HEK293 (cell line): ENCODE results near the gene SMARCD2.

Experiments used
- CTCF ChIA-PET: fragments of 350-600 bp; formaldehyde crosslinking; extraction: SDS; loops from one replicate; lab custom pipeline; 2021; ENCODE audit warnings: antibody characterized with exemption; lab: Yijun Ruan, JAX
- POLR2A ChIA-PET: fragments of 300-600 bp; formaldehyde crosslinking; extraction: SDS; loops from one replicate; lab custom pipeline; 2020; ENCODE audit warnings: antibody characterized with exemption, inconsistent platforms; lab: Yijun Ruan, JAX
- H3K27ac ChIP-seq: fragments of 200-500 bp; sonication (Bioruptor generic); 2 replicates; pipeline ENCODE4 v1.5.1; 2014; ENCODE audit warnings: low read depth, low read length, control low read depth, inconsistent platforms; ENCODE audit errors: extremely low read depth
- H3K36me3 ChIP-seq, 2 experiments: fragments of 200-500 bp in 1 of 2; sonication (Bioruptor generic) in 1 of 2; 1 replicate in 1 of 2; 2 replicates in 1 of 2; pipeline ENCODE4 v1.5.1; 2014 to 2017; ENCODE audit warnings: inconsistent platforms in 2 of 2, low read length in 2 of 2; ENCODE audit not compliant: control insufficient read depth in 2 of 2, insufficient read depth in 1 of 2
- H3K4me1 ChIP-seq: fragments of 200-500 bp; sonication (Bioruptor generic); 2 replicates; pipeline ENCODE4 v1.5.1; 2014; ENCODE audit warnings: mild to moderate bottlenecking, low read length, inconsistent platforms; ENCODE audit not compliant: control insufficient read depth, insufficient read depth
- H3K4me3 ChIP-seq: 2 replicates; pipeline ENCODE4 v1.5.1; 2011; ENCODE audit warnings: low read depth, mild to moderate bottlenecking, control low read depth, low read length, moderate library complexity
- H3K9me3 ChIP-seq: fragments of 200-500 bp; sonication (Bioruptor generic); 2 replicates; pipeline ENCODE4 v1.5.1; 2014; ENCODE audit warnings: low read depth, low read length, inconsistent platforms; ENCODE audit not compliant: control insufficient read depth, insufficient read depth
- GLIS2 ChIP-seq: fragments of 450-650 bp; formaldehyde crosslinking; IDR thresholded peaks from 2 replicates; pipeline ENCODE4 v1.5.1; 2016; ENCODE audit warnings: missing biosample characterization, missing genetic modification characterization
- KLF8 ChIP-seq: fragments of 450-650 bp; formaldehyde crosslinking; IDR thresholded peaks from 2 replicates; pipeline ENCODE4 v1.5.1; 2016; ENCODE audit warnings: missing biosample characterization, missing genetic modification characterization
- KLF9 ChIP-seq: fragments of 450-650 bp; formaldehyde crosslinking; IDR thresholded peaks from 2 replicates; pipeline ENCODE4 v1.5.1; 2016; ENCODE audit warnings: missing biosample characterization, missing genetic modification characterization, low read depth
- TSHZ1 ChIP-seq: fragments of 450-650 bp; formaldehyde crosslinking; IDR thresholded peaks from 2 replicates; pipeline ENCODE4 v1.5.1; 2016; ENCODE audit warnings: missing biosample characterization, missing genetic modification characterization, borderline replicate concordance
- ZBTB6 ChIP-seq: fragments of 450-650 bp; formaldehyde crosslinking; IDR thresholded peaks from 2 replicates; pipeline ENCODE4 v1.5.1; 2017; ENCODE audit warnings: missing biosample characterization, missing genetic modification characterization
- ZNF239 ChIP-seq: fragments of 450-650 bp; formaldehyde crosslinking; IDR thresholded peaks from 2 replicates; pipeline ENCODE4 v1.5.1; 2016; ENCODE audit warnings: missing biosample characterization, missing genetic modification characterization
- ZNF24 ChIP-seq: fragments of 450-650 bp; formaldehyde crosslinking; IDR thresholded peaks from 2 replicates; pipeline ENCODE4 v1.5.1; 2016; ENCODE audit warnings: missing biosample characterization, missing genetic modification characterization
- ZNF266 ChIP-seq: fragments of 450-650 bp; formaldehyde crosslinking; IDR thresholded peaks from 2 replicates; pipeline ENCODE4 v1.5.1; 2016; ENCODE audit warnings: missing biosample characterization, missing genetic modification characterization, low read depth
- ZNF341 ChIP-seq: fragments of 450-650 bp; formaldehyde crosslinking; IDR thresholded peaks from 2 replicates; pipeline ENCODE4; 2016; ENCODE audit warnings: low read depth, missing biosample characterization, missing genetic modification characterization
- ZNF398 ChIP-seq: fragments of 450-650 bp; formaldehyde crosslinking; IDR thresholded peaks from 2 replicates; pipeline ENCODE4 v1.5.1; 2017; ENCODE audit warnings: missing biosample characterization, missing genetic modification characterization
- ZNF423 ChIP-seq: fragments of 450-650 bp; formaldehyde crosslinking; IDR thresholded peaks from 2 replicates; pipeline ENCODE4 v1.5.1; 2016; ENCODE audit warnings: missing biosample characterization, missing genetic modification characterization
- ZNF449 ChIP-seq: fragments of 450-650 bp; formaldehyde crosslinking; IDR thresholded peaks from 2 replicates; pipeline ENCODE4 v1.5.1; 2017; ENCODE audit warnings: missing biosample characterization, mild to moderate bottlenecking, missing genetic modification characterization, moderate library complexity
- ZNF473 ChIP-seq: fragments of 450-650 bp; formaldehyde crosslinking; IDR thresholded peaks from 2 replicates; pipeline ENCODE4 v1.5.1; 2017; ENCODE audit warnings: missing biosample characterization, missing genetic modification characterization
- ZNF561 ChIP-seq: fragments of 450-650 bp; IDR thresholded peaks from 2 replicates; pipeline ENCODE4 v1.5.1; 2018; ENCODE audit warnings: missing biosample characterization, missing genetic modification characterization, borderline replicate concordance
- ZNF596 ChIP-seq: fragments of 450-650 bp; IDR thresholded peaks from 2 replicates; pipeline ENCODE4 v1.5.0; 2018; ENCODE audit warnings: missing biosample characterization, mild to moderate bottlenecking, missing genetic modification characterization, moderate library complexity
- ZNF621 ChIP-seq: fragments of 450-650 bp; formaldehyde crosslinking; IDR thresholded peaks from 2 replicates; pipeline ENCODE4 v1.5.1; 2017; ENCODE audit warnings: missing biosample characterization, missing genetic modification characterization
- ZNF626 ChIP-seq: fragments of 450-650 bp; sonication (Bioruptor Pico); formaldehyde crosslinking; IDR thresholded peaks from 2 replicates; pipeline ENCODE4 v1.5.1; 2018; ENCODE audit warnings: missing biosample characterization, missing genetic modification characterization, inconsistent platforms
- ZNF658 ChIP-seq: fragments of 450-650 bp; formaldehyde crosslinking; IDR thresholded peaks from 2 replicates; pipeline ENCODE4; 2016; ENCODE audit warnings: missing biosample characterization, missing genetic modification characterization
- ZNF785 ChIP-seq: fragments of 450-650 bp; formaldehyde crosslinking; IDR thresholded peaks from 2 replicates; pipeline ENCODE4 v1.5.1; 2016; ENCODE audit warnings: missing biosample characterization, missing genetic modification characterization
- ZSCAN4 ChIP-seq: fragments of 450-650 bp; formaldehyde crosslinking; IDR thresholded peaks from 2 replicates; pipeline ENCODE4 v1.5.1; 2017; ENCODE audit warnings: missing biosample characterization, missing genetic modification characterization
- TF ChIP-seq, protein P1 (sequence below): fragments of 450-650 bp; formaldehyde crosslinking; IDR thresholded peaks from 2 replicates; pipeline ENCODE4 v1.5.1; 2016; ENCODE audit warnings: missing biosample characterization, missing genetic modification characterization
- TF ChIP-seq, protein P2 (sequence below): fragments of 450-650 bp; formaldehyde crosslinking; optimal IDR thresholded peaks from 2 replicates; pipeline ENCODE3; 2016; ENCODE audit warnings: missing biosample characterization, mild to moderate bottlenecking, missing genetic modification characterization

The SMARCD2 gene

DNA sequence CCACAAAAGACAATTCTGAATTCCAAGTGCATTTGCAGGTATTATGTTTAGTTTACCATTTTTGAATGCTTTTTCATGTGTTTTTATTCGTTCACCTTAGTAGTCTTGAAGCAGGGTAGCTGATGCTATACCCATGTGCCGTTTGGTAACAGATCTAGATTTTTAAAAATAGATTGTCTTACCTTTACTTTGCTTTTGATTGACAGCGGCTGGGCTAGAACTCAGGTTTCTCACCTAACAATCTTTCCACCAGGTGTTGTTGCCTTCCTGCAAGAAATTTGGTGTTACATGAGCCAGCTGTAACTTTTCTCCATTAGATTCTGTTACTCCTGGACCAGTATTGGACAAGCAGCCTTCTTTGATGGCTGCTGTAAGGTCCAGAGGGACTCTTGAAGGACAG is 13.5 kb downstream of the SMARCD2 start:
- TF ChIP-seq TSHZ1 (tag by site-specific recombination) (no peak), ZNF473 (no peak), ZNF449 (no peak)
- Histone ChIP-seq H3K4me1 (peaks cover 3% of the 10 kb centered on the region; the same call in 1 of the 2 replicates), H3K9me3 (no peaks in the 10 kb centered on the region), H3K4me3 (no peak overlapping the region), H3K36me3 (peaks cover 28 to 78% of the 10 kb centered on the region in 2 experiments), H3K27ac (no peak overlapping the region)
- ChIA-PET CTCF (interaction anchor here (0.6 to 1.7 kb wide), 6 partner anchors 8 to 198 kb away, joined by 3 to 10 read pairs (median 4); no protein-coding TSS in a partner anchor), POLR2A (interaction anchor here (0.6 to 7.2 kb wide), 5 partner anchors 10 to 976 kb away, joined by 3 to 65 read pairs (median 3); partner anchors contain the start of genes MAP3K3 and SMARCD2)

DNA sequence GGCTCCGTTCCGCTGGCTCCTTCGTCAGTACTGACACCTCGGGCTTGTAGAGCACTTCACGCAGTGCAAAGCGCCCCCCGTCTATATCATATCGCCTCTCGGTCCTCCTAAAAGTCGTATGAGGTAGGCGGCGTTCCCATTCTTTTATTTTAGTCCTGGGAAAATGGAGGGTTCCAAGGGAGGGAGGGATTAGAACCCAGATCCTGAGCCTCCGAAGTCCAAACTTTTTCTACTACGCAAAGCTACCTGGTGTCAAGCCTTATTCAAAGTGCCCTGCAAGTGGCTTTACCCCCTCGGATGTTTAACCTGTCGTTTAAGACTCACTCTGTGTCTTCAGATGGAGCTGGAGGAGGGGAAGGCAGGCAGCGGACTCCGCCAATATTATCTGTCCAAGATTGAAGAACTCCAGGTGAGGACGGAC is 14.7 kb downstream of the SMARCD2 start:
- H3K9me3 ChIP-seq: no peaks in the 10 kb centered on the region
- H3K27ac ChIP-seq: peak overlapping the region; percentile 87
- H3K4me1 ChIP-seq: peaks cover 3% of the 10 kb centered on the region; the same call in 1 of the 2 replicates
- ChIA-PET CTCF (interaction anchor here (0.5 to 1.7 kb wide), 8 partner anchors 9 to 1511 kb away, joined by 3 to 10 read pairs (median 4); no protein-coding TSS in a partner anchor), POLR2A (interaction anchor here (1.0 to 7.2 kb wide), 2 partner anchors 11 to 132 kb away, joined by 4 to 65 read pairs; partner anchors contain the start of gene SMARCD2)
- peak overlapping the region; percentile 74 for H3K4me3 ChIP-seq
- H3K36me3 ChIP-seq: peaks cover 32 to 78% of the 10 kb centered on the region in 2 experiments; a peak in 2 of 3 replicates
- TF ChIP-seq ZNF398 (tag by site-specific recombination): 0 out of 2 replicates have a peak, but pooled peaks have one; percentile 41
- TF ChIP-seq ZNF239: no peak
- no peak for TF ChIP-seq ZNF621
- 0 out of 2 replicates have a peak, but pooled peaks have one; percentile 20 for TF ChIP-seq ZNF24 (tag by site-specific recombination)
- no peak for TF ChIP-seq ZSCAN4 (tag by site-specific recombination)
- TF ChIP-seq GLIS2 (tag by site-specific recombination): no peak
- TF ChIP-seq ZNF266: no peak
- TF ChIP-seq ZNF626 (tag by site-specific recombination): no peak
- TF ChIP-seq ZNF423 (tag by site-specific recombination): no peak
- TF ChIP-seq ZNF658 (tag by site-specific recombination): no peak
- TF ChIP-seq, protein P1, sequence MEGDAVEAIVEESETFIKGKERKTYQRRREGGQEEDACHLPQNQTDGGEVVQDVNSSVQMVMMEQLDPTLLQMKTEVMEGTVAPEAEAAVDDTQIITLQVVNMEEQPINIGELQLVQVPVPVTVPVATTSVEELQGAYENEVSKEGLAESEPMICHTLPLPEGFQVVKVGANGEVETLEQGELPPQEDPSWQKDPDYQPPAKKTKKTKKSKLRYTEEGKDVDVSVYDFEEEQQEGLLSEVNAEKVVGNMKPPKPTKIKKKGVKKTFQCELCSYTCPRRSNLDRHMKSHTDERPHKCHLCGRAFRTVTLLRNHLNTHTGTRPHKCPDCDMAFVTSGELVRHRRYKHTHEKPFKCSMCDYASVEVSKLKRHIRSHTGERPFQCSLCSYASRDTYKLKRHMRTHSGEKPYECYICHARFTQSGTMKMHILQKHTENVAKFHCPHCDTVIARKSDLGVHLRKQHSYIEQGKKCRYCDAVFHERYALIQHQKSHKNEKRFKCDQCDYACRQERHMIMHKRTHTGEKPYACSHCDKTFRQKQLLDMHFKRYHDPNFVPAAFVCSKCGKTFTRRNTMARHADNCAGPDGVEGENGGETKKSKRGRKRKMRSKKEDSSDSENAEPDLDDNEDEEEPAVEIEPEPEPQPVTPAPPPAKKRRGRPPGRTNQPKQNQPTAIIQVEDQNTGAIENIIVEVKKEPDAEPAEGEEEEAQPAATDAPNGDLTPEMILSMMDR (tag by site-specific recombination): no peak
- TF ChIP-seq ZNF785 (tag by site-specific recombination): no peak
- no peak for TF ChIP-seq ZNF596 (tag by site-specific recombination)
- TF ChIP-seq, protein P2, sequence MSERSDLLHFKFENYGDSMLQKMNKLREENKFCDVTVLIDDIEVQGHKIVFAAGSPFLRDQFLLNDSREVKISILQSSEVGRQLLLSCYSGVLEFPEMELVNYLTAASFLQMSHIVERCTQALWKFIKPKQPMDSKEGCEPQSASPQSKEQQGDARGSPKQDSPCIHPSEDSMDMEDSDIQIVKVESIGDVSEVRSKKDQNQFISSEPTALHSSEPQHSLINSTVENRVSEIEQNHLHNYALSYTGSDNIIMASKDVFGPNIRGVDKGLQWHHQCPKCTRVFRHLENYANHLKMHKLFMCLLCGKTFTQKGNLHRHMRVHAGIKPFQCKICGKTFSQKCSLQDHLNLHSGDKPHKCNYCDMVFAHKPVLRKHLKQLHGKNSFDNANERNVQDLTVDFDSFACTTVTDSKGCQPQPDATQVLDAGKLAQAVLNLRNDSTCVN (tag by site-specific recombination): no peak
- TF ChIP-seq ZNF561 (tag by site-specific recombination): 0 out of 2 replicates have a peak, but pooled peaks have one; percentile 35
- no peak for TF ChIP-seq KLF9 (tag by site-specific recombination)
- no peak for TF ChIP-seq ZNF341 (tag by site-specific recombination)
- no peak for TF ChIP-seq ZBTB6 (tag by site-specific recombination)
- no peak for TF ChIP-seq KLF8 (tag by site-specific recombination)
